HepG2 (cell line): ENCODE data around the gene FAM120C. TPM values are rescaled to one million over a fixed set of nuclear protein-coding genes. Genes with fewer than 3 reads are reported as not detected.

ENCODE experiments used
- ATAC-seq: fragments of 200-7000 bp; cut with Tn5 transposase; 3 replicates; pipeline ENCODE4 v1.9.1; 2020; ENCODE audit warnings: mild to moderate bottlenecking, moderate library complexity
- BruUV-seq: library from RNA; stranded (reverse); fragments of 400-500 nt; replicated peaks from 2 replicates; lab custom pipeline; 2021; lab: Mats Ljungman, UMichigan
- CTCF ChIA-PET: fragments of 300-600 bp; formaldehyde crosslinking; extraction: SDS; loops from one replicate; lab custom pipeline; 2021; ENCODE audit warnings: low total read pairs, inconsistent platforms, low intra/inter-chr PET ratio; lab: Yijun Ruan, JAX
- POLR2A ChIA-PET: fragments of 350-600 bp; sonication (Branson Sonifier 250); formaldehyde crosslinking; loops from one replicate; lab custom pipeline; 2020; ENCODE audit warnings: antibody characterized with exemption, inconsistent platforms; lab: Yijun Ruan, JAX
- DNase-seq: peaks from one replicate; pipeline ENCODE4 v3.0.0-alpha.2; 2015; ENCODE audit warnings: low spot score
- FAIRE-seq: peaks from 3 replicates; lab custom pipeline; 2011; peaks lifted over from hg19 to GRCh38; lab: Jason Lieb, UNC
- H2AFZ ChIP-seq: one replicate; pipeline ENCODE4 v1.6.1; 2011; ENCODE audit warnings: low read length, inconsistent platforms
- H3K27ac ChIP-seq: fragments of 300-600 bp; 3 replicates; pipeline ENCODE4 v1.8.0; 2011; ENCODE audit warnings: mixed run types, mild to moderate bottlenecking, mixed read lengths, low read length, inconsistent platforms; ENCODE audit not compliant: insufficient read depth; ENCODE audit errors: extremely low read length
- H3K27me3 ChIP-seq, 2 experiments: fragments of 200-600 bp in 1 of 2; 2 replicates in 1 of 2; 3 replicates in 1 of 2; pipeline versions ENCODE4 v1.6.0 to v1.8.0; 2011; ENCODE audit warnings: low read length in 2 of 2, mild to moderate bottlenecking in 2 of 2, moderate library complexity in 2 of 2, inconsistent platforms in 1 of 2; ENCODE audit not compliant: insufficient read depth in 2 of 2, control insufficient read depth in 1 of 2
- H3K36me3 ChIP-seq, 2 experiments: fragments of 200-600 bp in 1 of 2; replicated peaks in 1 of 2; 2 replicates in 1 of 2; 3 replicates in 1 of 2; pipeline versions ENCODE4 v1.5.1 to v1.8.0; 2011; ENCODE audit warnings: low read length in 2 of 2, inconsistent platforms in 1 of 2; ENCODE audit not compliant: insufficient read depth in 2 of 2, control insufficient read depth in 1 of 2
- H3K4me1 ChIP-seq: 2 replicates; pipeline ENCODE4 v1.5.1; 2012; ENCODE audit warnings: low read length, inconsistent platforms; ENCODE audit not compliant: insufficient read depth
- H3K4me2 ChIP-seq: 2 replicates; pipeline ENCODE4 v1.6.0; 2011; ENCODE audit warnings: low read depth, low read length, inconsistent platforms
- H3K4me3 ChIP-seq, 3 experiments: fragments of 200-600 bp in 1 of 3; sonication (generic), shearing (Covaris generic) in 1 of 3; replicated peaks in 1 of 3; 2 replicates each; pipeline ENCODE4 v1.5.1; 2011 to 2016; ENCODE audit warnings: low read length in 3 of 3, inconsistent platforms in 2 of 3, low read depth in 2 of 3, mild to moderate bottlenecking in 2 of 3, control low read depth in 1 of 3, mixed read lengths in 1 of 3; ENCODE audit not compliant: insufficient read depth in 1 of 3
- H3K79me2 ChIP-seq: one replicate; pipeline ENCODE4 v1.6.1; 2011; ENCODE audit warnings: low read length, inconsistent platforms; ENCODE audit not compliant: insufficient read depth
- H3K9ac ChIP-seq: 2 replicates; pipeline ENCODE4 v1.6.0; 2011; ENCODE audit warnings: mild to moderate bottlenecking, low read depth, low read length, inconsistent platforms; ENCODE audit not compliant: insufficient read depth
- H3K9me3 ChIP-seq: 2 replicates; pipeline ENCODE4 v1.5.1; 2012; ENCODE audit warnings: mild to moderate bottlenecking, low read length
- H4K20me1 ChIP-seq: 2 replicates; pipeline ENCODE4 v1.6.0; 2011; ENCODE audit warnings: inconsistent platforms, mild to moderate bottlenecking, low read length, moderate library complexity; ENCODE audit not compliant: insufficient read depth
- AHR ChIP-seq: IDR thresholded peaks from 2 replicates; pipeline ENCODE4 v1.6.1; 2018; ENCODE audit warnings: missing genetic modification reagents, missing compliant biosample characterization
- CAMTA2 ChIP-seq: sonication (generic); formaldehyde crosslinking; IDR thresholded peaks from 2 replicates; pipeline ENCODE4 v1.4.0; 2020; ENCODE audit warnings: mild to moderate bottlenecking, missing genetic modification reagents, borderline replicate concordance
- DPF2 ChIP-seq: sonication (generic); formaldehyde crosslinking; IDR thresholded peaks from 2 replicates; pipeline ENCODE4 v1.4.0; 2020; ENCODE audit warnings: mild to moderate bottlenecking, low read depth, missing genetic modification reagents, borderline replicate concordance
- FOXO1 ChIP-seq: sonication (generic); formaldehyde crosslinking; IDR thresholded peaks from 2 replicates; pipeline ENCODE4 v1.4.0; 2020; ENCODE audit warnings: missing genetic modification reagents
- GABPA ChIP-seq, 2 experiments: IDR thresholded peaks; 2 replicates each; pipeline ENCODE4 v1.6.1; 2011 to 2016; ENCODE audit warnings: low read depth in 2 of 2, low read length in 1 of 2, missing biosample characterization in 1 of 2, missing genetic modification characterization in 1 of 2
- GABPB1 ChIP-seq: IDR thresholded peaks from 2 replicates; pipeline ENCODE4 v1.6.1; 2016; ENCODE audit warnings: mild to moderate bottlenecking, missing genetic modification reagents, moderate library complexity, missing compliant biosample characterization
- HOXA3 ChIP-seq: sonication (generic); formaldehyde crosslinking; IDR thresholded peaks from 2 replicates; pipeline ENCODE4 v1.5.0; 2020; ENCODE audit warnings: missing genetic modification reagents
- HOXA7 ChIP-seq: sonication (generic); formaldehyde crosslinking; IDR thresholded peaks from 2 replicates; pipeline ENCODE4 v1.8.1; 2022; ENCODE audit warnings: mild to moderate bottlenecking, missing genetic modification reagents, moderate library complexity
- MXD1 ChIP-seq: sonication (generic); formaldehyde crosslinking; IDR thresholded peaks from 2 replicates; pipeline ENCODE4 v1.4.0; 2020; ENCODE audit warnings: mild to moderate bottlenecking, missing genetic modification reagents
- MXI1 ChIP-seq: IDR thresholded peaks from 3 replicates; pipeline ENCODE4 v1.6.1; 2012; ENCODE audit warnings: low read depth, low read length, inconsistent platforms, borderline replicate concordance
- MYC ChIP-seq: sonication (generic); formaldehyde crosslinking; IDR thresholded peaks from 2 replicates; pipeline ENCODE4 v1.9.0; 2021; ENCODE audit warnings: missing genetic modification reagents, borderline replicate concordance
- PHF20 ChIP-seq: sonication (generic); formaldehyde crosslinking; IDR thresholded peaks from 2 replicates; pipeline ENCODE4 v1.5.0; 2020; ENCODE audit warnings: mild to moderate bottlenecking, missing genetic modification reagents
- POLR2A ChIP-seq, 2 experiments: IDR thresholded peaks; 2 replicates each; pipeline ENCODE4 v1.6.1; 2011; ENCODE audit warnings: low read depth in 2 of 2, low read length in 2 of 2, mild to moderate bottlenecking in 1 of 2, moderate library complexity in 1 of 2; ENCODE audit not compliant: insufficient read depth in 1 of 2
- RFXANK ChIP-seq: IDR thresholded peaks from 2 replicates; pipeline ENCODE4 v1.6.1; 2016
- SALL2 ChIP-seq: sonication (generic); formaldehyde crosslinking; IDR thresholded peaks from 2 replicates; pipeline ENCODE4 v1.8.1; 2023; ENCODE audit warnings: mild to moderate bottlenecking, missing genetic modification reagents, inconsistent platforms
- THAP11 ChIP-seq: IDR thresholded peaks from 2 replicates; pipeline ENCODE4 v1.6.1; 2016; ENCODE audit warnings: missing biosample characterization, missing genetic modification reagents
- THYN1 ChIP-seq: sonication (generic); formaldehyde crosslinking; IDR thresholded peaks from 2 replicates; pipeline ENCODE4 v1.8.1; 2023; ENCODE audit warnings: low read depth, mild to moderate bottlenecking, moderate library complexity, missing genetic modification reagents, borderline replicate concordance
- TSC22D2 ChIP-seq: sonication (generic); formaldehyde crosslinking; IDR thresholded peaks from 2 replicates; pipeline ENCODE4 v1.5.1; 2020; ENCODE audit warnings: missing genetic modification reagents, mild to moderate bottlenecking, borderline replicate concordance
- ZFX ChIP-seq: sonication (generic); formaldehyde crosslinking; IDR thresholded peaks from 2 replicates; pipeline ENCODE4 v1.4.0; 2020; ENCODE audit warnings: mild to moderate bottlenecking, low read depth, missing genetic modification reagents, moderate library complexity
- ZFYVE20 ChIP-seq: sonication (generic); formaldehyde crosslinking; IDR thresholded peaks from 2 replicates; pipeline ENCODE4 v1.8.0; 2023; ENCODE audit warnings: low read depth, mild to moderate bottlenecking, moderate library complexity, missing genetic modification reagents, borderline replicate concordance
- ZNF280D ChIP-seq: sonication (generic); formaldehyde crosslinking; IDR thresholded peaks from 2 replicates; pipeline ENCODE4 v1.5.1; 2020; ENCODE audit warnings: mild to moderate bottlenecking, missing genetic modification reagents
- WGBS: methylation state at CpG from one replicate; pipeline ENCODE4 v1.1.6; 2017; ENCODE audit warnings: low lambda C conversion rate; 5-methylcytosine and 5-hydroxymethylcytosine counted together
- in situ Hi-C: cut with HindIII; loops from 2 replicates; pipeline ENCODE4 v1.10.0; 2017; ENCODE audit warnings: low pct_unique_long_range_greater_than_20kb; ENCODE audit not compliant: extremely low pct_ligation_motif_present
- intact Hi-C: fragments of 100-400 bp; cut with micrococcal nuclease; formaldehyde crosslinking; loops from one replicate; pipeline ENCODE4 v1.10.0; 2022; ENCODE audit not compliant: unreplicated experiment
- polyA plus RNA-seq, 8 experiments: library from polyadenylated mRNA; depleted of rRNA in 3 of 8; stranded (reverse) in 7 of 8; unstranded in 1 of 8; fragments of >200 nt; fragmentation: Illumina TruSeq in 4 of 8; extraction: Trizol in 4 of 8; gene quantifications; 2 replicates each; pipeline versions ENCODE4 v1.2.1 to v1.2.3, GENCODE V29; 2011 to 2016; ENCODE audit warnings: low read depth in 4 of 8, missing spikeins in 1 of 8, mixed read lengths in 1 of 8; ENCODE audit not compliant: insufficient read depth in 1 of 8
- total RNA-seq, 5 experiments: library from RNA; depleted of rRNA; stranded (reverse); fragments of >200 nt; fragmentation: Illumina TruSeq; extraction: Trizol; gene quantifications; 2 replicates each; pipeline ENCODE4 v1.2.3, GENCODE V29; 2016; ENCODE audit warnings: low read depth in 1 of 5

The FAM120C gene
- total and polyA plus RNA-seq, 2 of the 13 experiments (the other 11 are each of a cell fraction or from before 2014, with no cell fraction given) = 4.6 to 7.4 TPM

- Histone ChIP-seq H3K9ac (peak overlapping the region; percentile 80), H3K9me3 (no peaks in the 10 kb centered on the region), H3K4me2 (peak overlapping the region; percentile 90), H3K27ac (peak overlapping the region; percentile 71), H3K79me2 (peaks cover 52% of the 10 kb centered on the region), H3K4me1 (peaks cover 47% of the 10 kb centered on the region), H4K20me1 (peaks cover 12% of the 10 kb centered on the region), H3K27me3 (no peaks in the 10 kb centered on the region), H3K36me3 (no peaks in the 10 kb centered on the region), H2AFZ (no peak overlapping the region), H3K4me3 (peak overlapping the region; percentile 64 to 77 (median 75))
- ChIA-PET POLR2A (interaction anchor here (1.1 to 2.2 kb wide), 5 partner anchors 10 to 457 kb away, joined by 3 to 23 read pairs (median 6); partner anchors contain the start of gene PHF8), CTCF (no interaction called here)
- intact Hi-C loops (loop anchor here (10.0 kb wide), 1 partner anchor 138 kb away; the partner anchor contains the start of gene PHF8), in situ Hi-C loops (loop anchor here (5.0 kb wide), 1 partner anchor 135 kb away; no protein-coding TSS in a partner anchor)
- 0% methylated on average over 2 of the region's 36 CpGs for WGBS
- ATAC-seq (peak; percentile 80), DNase-seq (peak; percentile 18), FAIRE-seq (no peak)
- no TSS peak for BruUV-seq
- peak; percentile 37; the same call in 1 of the 3 replicates for TF ChIP-seq MXI1
- no peak for TF ChIP-seq AHR (CRISPR knock-in tag)
- 0 out of 2 replicates have a peak, but pooled peaks have one; percentile 45 for TF ChIP-seq ZFYVE20 (CRISPR knock-in tag)
- TF ChIP-seq MYC (CRISPR knock-in tag) = peak; percentile 80
- TF ChIP-seq PHF20 = peak; percentile 37; the same call in 1 of the 2 replicates
- TF ChIP-seq SALL2 (CRISPR knock-in tag) = 0 out of 2 replicates have a peak, but pooled peaks have one; percentile 46
- TF ChIP-seq DPF2 = no peak
- 0 out of 2 replicates have a peak, but pooled peaks have one; percentile 12 for TF ChIP-seq FOXO1 (CRISPR knock-in tag)
- TF ChIP-seq THAP11 = peak; percentile 67
- peak; percentile 76 for TF ChIP-seq GABPA (IDR thresholded peaks at IDR 0.05; ENCODE audit: low read depth, low read length)
- peak; percentile 89 for TF ChIP-seq GABPA (CRISPR knock-in tag; IDR thresholded peaks at IDR 0.05; ENCODE audit: low read depth)
- TF ChIP-seq HOXA7 (CRISPR knock-in tag) = no peak
- TF ChIP-seq RFXANK (CRISPR knock-in tag) = no peak
- 0 out of 2 replicates have a peak, but pooled peaks have one; percentile 49 for TF ChIP-seq CAMTA2 (CRISPR knock-in tag)
- no peak for TF ChIP-seq THYN1 (CRISPR knock-in tag)
- peak; percentile 78 for TF ChIP-seq ZFX (CRISPR knock-in tag)
- TF ChIP-seq ZNF280D = 0 out of 2 replicates have a peak, but pooled peaks have one; percentile 17
- peak; percentile 92 for TF ChIP-seq GABPB1
- TF ChIP-seq MXD1 (CRISPR knock-in tag) = peak; percentile 58; the same call in 1 of the 2 replicates
- TF ChIP-seq POLR2A (IDR thresholded peaks at IDR 0.05; ENCODE audit: insufficient read depth in 1 of 2, low read depth in 2 of 2, low read length in 2 of 2) = peak; percentile 36 to 67; a peak in 3 of 4 replicates
- TF ChIP-seq TSC22D2 = no peak
- peak; percentile 45 for TF ChIP-seq HOXA3 (CRISPR knock-in tag)
These were observed 725 bp downstream of the FAM120C start for GRCh38 chrX:54182194-54182863.
